ENCODE results near the gene F8.

DNA sequence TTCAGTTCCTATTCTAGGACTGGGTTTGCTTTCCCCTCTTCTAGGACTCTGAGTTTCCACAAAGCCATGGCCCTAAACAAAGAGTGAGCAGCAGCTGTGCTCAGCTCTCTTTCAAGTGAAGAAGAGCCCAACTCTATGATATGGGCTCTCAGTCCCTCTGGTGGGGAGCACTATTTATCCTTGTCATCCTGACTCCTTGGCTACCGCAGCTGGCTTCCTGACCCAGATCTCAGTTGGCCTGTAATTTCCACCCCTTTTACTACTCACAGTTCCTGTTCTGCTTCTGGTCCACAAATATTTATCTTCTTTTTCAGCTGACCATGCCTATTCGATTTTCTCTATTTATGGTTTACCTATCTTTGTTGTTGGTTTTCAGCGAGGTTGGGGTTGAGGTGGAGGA lies 33.8 kb downstream of the F8 start:
- TF ChIP-seq EZH2 (IDR thresholded peaks at IDR 0.05; ENCODE audit: insufficient read depth, poor library complexity, severe bottlenecking) (no peak), EZH2phosphoT487 (IDR thresholded peaks at IDR 0.05; ENCODE audit: insufficient read depth, low read depth) (no peak)
